Ovary (tissue), 9 donors: ENCODE data around the gene ANKRD6. TPM values are rescaled to one million over a fixed set of nuclear protein-coding genes. Genes with fewer than 3 reads are reported as not detected.

Source experiments
- DNase-seq, 5 donors: peaks; one replicate each; pipeline ENCODE4 v3.0.0-alpha.2; 2019 to 2020
- H3K27ac ChIP-seq, 2 donors: fragments of 200-600 bp; one replicate each; pipeline versions ENCODE4 v1.5.1 to v1.8.0; 2019 to 2022
- H3K27me3 ChIP-seq: fragments of 200-600 bp; one replicate; pipeline ENCODE4 v1.8.0; 2022
- H3K36me3 ChIP-seq: fragments of 200-600 bp; sonication (generic); one replicate; pipeline ENCODE4 v1.5.1; 2019
- H3K4me1 ChIP-seq: one replicate; pipeline ENCODE4 v1.8.1; 2013; ENCODE audit warnings: mild to moderate bottlenecking, moderate library complexity; ENCODE audit not compliant: insufficient read depth
- H3K4me3 ChIP-seq: fragments of 200-600 bp; sonication (generic); one replicate; pipeline ENCODE4 v1.5.1; 2017
- H3K9me3 ChIP-seq, 2 donors: fragments of 200-600 bp in 1 of 2; sonication (generic) in 1 of 2; one replicate each; pipeline versions ENCODE4 v1.5.1 to v1.8.1; 2013 to 2019; ENCODE audit warnings: mild to moderate bottlenecking in 1 of 2, moderate library complexity in 1 of 2
- CTCF ChIP-seq, 3 donors: fragments of 450-650 bp in 2 of 3; fragments of 200-600 bp in 1 of 3; IDR thresholded peaks; one replicate each; pipeline versions ENCODE4 v1.5.1 to v1.8.0; 2016 to 2022; ENCODE audit warnings: antibody characterized with exemption in 3 of 3, mild to moderate bottlenecking in 1 of 3
- EP300 ChIP-seq: sonication (generic); formaldehyde crosslinking; IDR thresholded peaks from one replicate; pipeline ENCODE4 v1.6.1; 2017; ENCODE audit warnings: antibody characterized with exemption
- POLR2A ChIP-seq: fragments of 450-650 bp; IDR thresholded peaks from one replicate; pipeline ENCODE4 v1.6.1; 2017; ENCODE audit warnings: antibody characterized with exemption, mild to moderate bottlenecking, moderate library complexity
- WGBS, 3 donors: extraction: QIAGEN DNeasy Blood & Tissue Kit in 1 of 3; methylation state at CpG; one replicate each; pipeline versions ENCODE4 v1.1.5 to v1.1.7; 2013 to 2017; 5-methylcytosine and 5-hydroxymethylcytosine counted together
- intact Hi-C, 4 donors: fragments of 100-400 bp; cut with DNase I; formaldehyde crosslinking; loops; one replicate each; pipeline versions ENCODE4 v1.11.0 to v1.15.1; 2022 to 2023
- polyA plus RNA-seq, 2 donors: library from polyadenylated mRNA; stranded (reverse); fragments of 200-250 nt in 1 of 2; fragments of 350-450 nt in 1 of 2; fragmentation: Illumina TruSeq in 1 of 2; extraction: RNeasy Lipid Tissue Mini Kit (QIAGEN cat#74804) in 1 of 2; gene quantifications; one replicate each; pipeline ENCODE4 v1.2.3, GENCODE V29; 2013 to 2014
- total RNA-seq, 7 donors: library from RNA; depleted of rRNA in 2 of 7; stranded (reverse); fragments of >200 nt in 2 of 7; fragmentation: NEBNext Ultra II Directional in 3 of 7; extraction: Animal tissue kit (Norgen Biotek cat#: 25700) in 3 of 7; gene quantifications; one replicate each; pipeline versions ENCODE4 v1.1.0 to v1.2.4, GENCODE V29; 2016 to 2023
- donor health status: DM: no; HTN: no; CAD: no; lungs with moderate emphysema.
- donor health status: DM: no; HTN: no; CAD: no.
- donor health status: Bipolar disorder and iron deficiency.
- donor health status: DM: yes; HTN: yes; CAD: no.
- donor health status: DM: no; HTN: no; CAD: no.
- donor health status: DM: yes; HTN: yes; CAD: no.

The ANKRD6 gene
- total and polyA plus RNA-seq, 9 donors = 14.7 to 50.1 (median 25.6) TPM

GRCh38 chr6:89563866-89564265 lies 130.9 kb downstream of the ANKRD6 start:
- Histone ChIP-seq H3K9me3 (no peaks in the 10 kb centered on the region), H3K4me3 (no peak overlapping the region), H3K27ac (no peak overlapping the region), H3K4me1 (peaks cover 12% of the 10 kb centered on the region), H3K27me3 (no peaks in the 10 kb centered on the region), H3K36me3 (no peaks in the 10 kb centered on the region)
- DNase-seq = no peak
- TF ChIP-seq EP300 (no peak), CTCF (IDR thresholded peaks at IDR 0.05) (no peak), POLR2A (no peak)
- intact Hi-C loops = no loop called here
- 92 to 100% (median 97%) methylated on average over 1 of the region's 1 CpG for WGBS, 3 donors

GRCh38 chr6:89564752-89565427 lies 131.9 kb downstream of the ANKRD6 start:
- Histone ChIP-seq H3K4me1 (peaks cover 12% of the 10 kb centered on the region), H3K27ac (no peak overlapping the region), H3K36me3 (no peaks in the 10 kb centered on the region), H3K4me3 (no peak overlapping the region), H3K27me3 (no peaks in the 10 kb centered on the region), H3K9me3 (no peaks in the 10 kb centered on the region)
- DNase-seq = peak in 2 of 5 donors; percentile 18 to 32
- 17 to 26% (median 22%) methylated on average over 8 of the region's 8 CpGs for WGBS, 3 donors
- no peak for TF ChIP-seq EP300
- no peak for TF ChIP-seq POLR2A
- no peak for TF ChIP-seq CTCF (IDR thresholded peaks at IDR 0.05)
- intact Hi-C loops = no loop called here

- Histone ChIP-seq H3K4me1 (peaks cover 12% of the 10 kb centered on the region), H3K4me3 (no peak overlapping the region), H3K27ac (no peak overlapping the region), H3K27me3 (no peaks in the 10 kb centered on the region), H3K9me3 (no peaks in the 10 kb centered on the region), H3K36me3 (no peaks in the 10 kb centered on the region)
- intact Hi-C loops = no loop called here
- TF ChIP-seq POLR2A = no peak
- no peak for TF ChIP-seq EP300
- TF ChIP-seq CTCF (IDR thresholded peaks at IDR 0.05) = no peak
- 83 to 89% (median 86%) methylated on average over 10 of the region's 10 CpGs for WGBS, 3 donors
- DNase-seq = no peak
These were observed 133.3 kb downstream of the ANKRD6 start for GRCh38 chr6:89566008-89566800.

- Histone ChIP-seq H3K27me3 (no peaks in the 10 kb centered on the region), H3K36me3 (no peaks in the 10 kb centered on the region), H3K9me3 (no peaks in the 10 kb centered on the region), H3K27ac (no peak overlapping the region), H3K4me1 (peaks cover 12% of the 10 kb centered on the region), H3K4me3 (no peak overlapping the region)
- intact Hi-C loops = no loop called here
- no peak for DNase-seq
- no peak for TF ChIP-seq CTCF (IDR thresholded peaks at IDR 0.05)
- TF ChIP-seq POLR2A = no peak
- TF ChIP-seq EP300 = no peak
- WGBS, 3 donors = 93 to 94% (median 93%) methylated on average over 16 of the region's 16 CpGs
These were observed 134.1 kb downstream of the ANKRD6 start for GRCh38 chr6:89566930-89567629.
